Upper lobe of right lung (tissue), 1 donor: Measurements from ENCODE around the gene CDKL4. TPM values are rescaled to one million over a fixed set of nuclear protein-coding genes. Genes with fewer than 3 reads are reported as not detected.

ENCODE experiments used
- ATAC-seq: fragments of 200-7000 bp; cut with Tn5 transposase; one replicate; pipeline ENCODE4 v1.9.1; 2020; ENCODE audit warnings: mild to moderate bottlenecking, moderate library complexity
- DNase-seq: peaks from one replicate; pipeline ENCODE4 v3.0.0-alpha.2; 2020
- H3K27ac ChIP-seq: fragments of 200-600 bp; one replicate; pipeline ENCODE4 v1.8.0; 2022
- H3K27me3 ChIP-seq: fragments of 200-600 bp; one replicate; pipeline ENCODE4 v1.8.0; 2022; ENCODE audit warnings: mild to moderate bottlenecking
- H3K36me3 ChIP-seq: fragments of 200-600 bp; one replicate; pipeline ENCODE4 v1.8.0; 2022
- H3K4me1 ChIP-seq: fragments of 200-600 bp; one replicate; pipeline ENCODE4 v1.8.0; 2022
- H3K4me3 ChIP-seq: fragments of 200-600 bp; one replicate; pipeline ENCODE4 v1.8.0; 2022; ENCODE audit warnings: mild to moderate bottlenecking
- H3K9me3 ChIP-seq: fragments of 200-600 bp; one replicate; pipeline ENCODE4 v1.8.0; 2022
- CTCF ChIP-seq: fragments of 200-600 bp; IDR thresholded peaks from one replicate; pipeline ENCODE4 v1.8.0; 2022; ENCODE audit warnings: antibody characterized with exemption
- intact Hi-C: fragments of 100-400 bp; cut with DNase I; formaldehyde crosslinking; loops from one replicate; pipeline ENCODE4 v1.11.0; 2022
- total RNA-seq: library from RNA; stranded (reverse); fragmentation: NEBNext Ultra II Directional; extraction: Animal tissue kit (Norgen Biotek cat#: 25700); gene quantifications from one replicate; pipeline ENCODE4 v1.2.1, GENCODE V29; 2021
- donor health status: DM: no; HTN: yes; CAD: no; lungs with severe emphysema.

The CDKL4 gene
- total RNA-seq, 1 donor from 2014 or later, result 2.1 TPM

GRCh38 chr2:39227628-39228412 is 15.9 kb downstream of the CDKL4 start:
- DNase-seq (peak; percentile 89), ATAC-seq (peak; percentile 96)
- Histone ChIP-seq H3K4me1 (peaks cover 11% of the 10 kb centered on the region), H3K27ac (no peak overlapping the region), H3K9me3 (no peaks in the 10 kb centered on the region), H3K27me3 (no peaks in the 10 kb centered on the region), H3K36me3 (no peaks in the 10 kb centered on the region), H3K4me3 (peak overlapping the region; percentile 24)
- intact Hi-C loops, result loop anchor here (5.0 kb wide), 1 partner anchor 166 kb away; no protein-coding TSS in a partner anchor
- peak; percentile 93 for TF ChIP-seq CTCF

- no peak for ATAC-seq
- TF ChIP-seq CTCF, result no peak
- DNase-seq, result no peak
- Histone ChIP-seq H3K27ac (no peak overlapping the region), H3K36me3 (no peaks in the 10 kb centered on the region), H3K4me1 (peaks cover 11% of the 10 kb centered on the region), H3K27me3 (no peaks in the 10 kb centered on the region), H3K4me3 (no peak overlapping the region), H3K9me3 (no peaks in the 10 kb centered on the region)
- intact Hi-C loops, result loop anchor here (5.0 kb wide), 1 partner anchor 163 kb away; no protein-coding TSS in a partner anchor
Measured at GRCh38 chr2:39225567-39225966, 18.2 kb downstream of the CDKL4 start.

GRCh38 chr2:39223909-39224308 is 19.9 kb downstream of the CDKL4 start:
- no peak overlapping the region for H3K27ac ChIP-seq
- intact Hi-C loops, result no loop called here

GRCh38 chr2:39221459-39221858 is 22.3 kb downstream of the CDKL4 start:
- Histone ChIP-seq H3K27me3 (no peaks in the 10 kb centered on the region), H3K4me1 (no peaks in the 10 kb centered on the region), H3K36me3 (no peaks in the 10 kb centered on the region), H3K9me3 (no peaks in the 10 kb centered on the region), H3K4me3 (no peak overlapping the region), H3K27ac (no peak overlapping the region)
- intact Hi-C loops, result no loop called here
- ATAC-seq (no peak), DNase-seq (no peak)
- TF ChIP-seq CTCF, result no peak

More at GRCh38 chr2:39223909-39224308, 19.9 kb downstream of the CDKL4 start:
- no peak for TF ChIP-seq CTCF
- peaks cover 6% of the 10 kb centered on the region for H3K4me1 ChIP-seq
- no peaks in the 10 kb centered on the region for H3K9me3 ChIP-seq
- no peak overlapping the region for H3K4me3 ChIP-seq
- DNase-seq (no peak), ATAC-seq (no peak)
- H3K27me3 ChIP-seq, result no peaks in the 10 kb centered on the region
- no peaks in the 10 kb centered on the region for H3K36me3 ChIP-seq

- H3K4me3 ChIP-seq, result no peak overlapping the region
- intact Hi-C loops, result no loop called here
- TF ChIP-seq CTCF, result no peak
Measured at GRCh38 chr2:39220136-39220535, 23.6 kb downstream of the CDKL4 start.

More at GRCh38 chr2:39220136-39220535, 23.6 kb downstream of the CDKL4 start:
- Histone ChIP-seq H3K4me1 (no peaks in the 10 kb centered on the region), H3K9me3 (no peaks in the 10 kb centered on the region), H3K27ac (no peak overlapping the region), H3K36me3 (no peaks in the 10 kb centered on the region), H3K27me3 (no peaks in the 10 kb centered on the region)
- no peak for DNase-seq
- ATAC-seq, result no peak
